KBM-7 (cell line): ENCODE results near the gene PMF1.

ENCODE experiments used
- DNase-seq: peaks from one replicate; pipeline ENCODE4 v3.0.0-alpha.2; 2015
- in situ Hi-C: fragments of 300-500 bp; cut with MboI; formaldehyde crosslinking; loops from 2 replicates; pipeline ENCODE4 v1.14.3; 2020; ENCODE audit warnings: low sequenced_read_pairs, low pct_unique_long_range_greater_than_20kb, mixed read lengths

PMF1 gene

DNA sequence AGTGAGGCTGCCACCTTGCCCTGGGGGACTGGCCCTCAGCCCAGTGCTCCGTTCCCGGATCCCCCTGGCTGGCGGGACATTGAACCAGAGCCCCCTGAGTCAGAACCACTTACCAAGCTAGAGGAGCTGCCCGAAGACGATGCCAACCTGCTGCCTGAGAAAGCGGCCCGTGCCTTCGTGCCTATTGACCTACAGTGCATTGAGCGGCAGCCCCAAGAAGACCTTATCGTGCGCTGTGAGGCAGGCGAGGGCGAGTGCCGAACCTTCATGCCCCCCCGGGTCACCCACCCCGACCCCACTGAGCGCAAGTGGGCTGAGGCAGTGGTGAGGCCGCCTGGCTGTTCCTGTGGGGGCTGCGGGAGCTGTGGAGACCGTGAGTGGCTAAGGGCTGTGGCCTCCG lies 72.6 kb downstream of the PMF1 start:
- no peak for DNase-seq
- in situ Hi-C loops = no loop called here

DNA sequence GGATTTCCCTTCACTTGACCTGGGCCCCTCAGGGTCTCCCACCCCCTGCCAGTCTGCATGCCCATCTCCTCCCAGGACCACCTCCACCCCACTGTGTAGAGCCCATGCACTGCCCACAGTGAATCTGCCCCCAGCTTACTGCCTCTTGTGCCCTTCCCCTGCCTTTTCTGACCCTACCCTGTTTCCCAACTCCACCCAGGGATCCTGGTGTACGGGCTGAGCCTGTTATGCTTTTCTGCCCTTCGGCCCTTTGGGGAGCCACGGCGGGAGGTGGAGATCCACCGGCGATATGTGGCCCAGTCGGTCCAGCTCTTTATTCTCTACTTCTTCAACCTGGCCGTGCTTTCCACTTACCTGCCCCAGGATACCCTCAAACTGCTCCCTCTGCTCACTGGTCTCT lies 73.3 kb downstream of the PMF1 start:
- in situ Hi-C loops = no loop called here

More for the DNA sequence above, 73.3 kb downstream of the PMF1 start:
- no peak for DNase-seq
